HG02973 (cell line): ENCODE results near the gene AKR1B1.

Source experiments
- ATAC-seq: cut with Tn5 transposase; IDR thresholded peaks from one replicate; pipeline ENCODE4 v1.9.1; 2021; ENCODE audit warnings: moderate library complexity; ENCODE audit not compliant: unreplicated experiment

AKR1B1 gene

DNA sequence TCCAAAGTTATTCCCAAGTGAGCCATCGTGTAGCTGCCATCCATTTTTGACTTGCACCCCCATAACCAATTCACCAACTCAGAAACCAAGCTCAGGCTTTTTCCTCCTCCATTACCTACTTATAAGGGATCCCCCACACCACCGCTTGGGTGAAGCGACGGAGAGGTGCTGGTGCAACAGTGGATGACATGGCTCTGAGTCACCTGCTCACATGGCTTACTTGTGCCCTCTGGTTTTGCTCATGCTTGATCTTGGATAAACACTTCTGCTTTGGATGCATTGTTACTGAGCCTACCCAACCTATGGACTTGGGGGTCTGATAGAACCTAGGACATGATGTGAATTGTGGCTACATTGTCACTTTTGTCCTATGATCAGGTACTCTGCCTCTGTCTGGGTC, 12.0 kb upstream of the AKR1B1 start:
- no peak for ATAC-seq

DNA sequence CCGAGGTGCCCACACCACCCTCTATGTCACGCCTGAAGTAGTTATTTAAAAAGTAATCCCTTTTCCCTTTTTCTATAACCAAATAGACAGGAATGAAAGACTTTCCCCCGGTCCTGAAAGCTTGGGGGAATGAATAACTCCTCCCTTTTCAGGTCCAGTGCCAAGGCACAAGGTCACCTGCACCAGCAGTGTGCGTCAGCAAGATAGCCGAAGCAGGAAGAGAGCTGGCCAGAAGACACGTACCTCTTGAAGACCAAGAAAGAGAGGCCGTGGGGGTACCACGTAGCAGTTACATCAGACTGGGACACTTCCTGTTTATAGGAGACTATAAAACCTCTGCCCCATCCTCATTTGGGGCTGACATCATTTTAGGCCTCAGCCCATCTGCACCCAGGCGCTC, 10.7 kb upstream of the AKR1B1 start:
- no peak for ATAC-seq

DNA sequence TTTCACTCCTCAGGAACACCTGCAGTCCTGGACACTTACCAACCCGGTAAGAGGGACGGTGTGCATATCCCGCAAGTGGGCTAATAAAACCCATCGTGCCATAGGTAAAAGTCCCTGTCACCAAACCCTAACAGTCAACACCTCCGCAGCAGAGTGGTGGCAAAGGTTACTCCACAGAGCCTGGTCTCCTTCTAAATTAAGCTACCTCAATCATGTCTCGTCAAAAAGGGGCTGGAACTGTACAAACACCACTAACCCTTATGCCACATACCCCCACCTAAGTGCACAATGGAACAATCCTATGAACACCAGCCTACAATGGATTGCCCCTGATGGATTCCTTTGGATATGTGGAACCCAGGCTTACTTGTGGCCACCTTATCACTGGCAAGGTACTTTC, 9.6 kb upstream of the AKR1B1 start:
- no peak for ATAC-seq

DNA sequence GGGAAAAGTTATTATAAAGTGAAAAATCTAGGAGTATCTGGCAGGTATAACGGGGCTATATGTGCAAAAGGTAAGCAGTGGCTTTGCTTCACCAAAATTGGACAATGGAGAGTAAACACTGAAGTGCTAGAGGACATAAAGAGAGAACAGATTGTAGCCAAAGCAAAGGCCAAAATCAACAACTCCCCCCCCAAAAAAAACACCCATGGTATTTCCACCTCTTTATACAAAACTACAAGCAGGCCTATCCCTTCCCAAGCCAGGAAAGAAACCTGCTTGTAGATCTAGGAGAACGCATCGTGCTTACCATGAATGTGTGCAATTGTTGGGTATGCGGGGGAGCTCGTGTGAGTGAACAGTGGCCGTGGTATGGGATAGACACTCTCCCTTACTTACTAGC, 9.2 kb upstream of the AKR1B1 start:
- ATAC-seq: no peak

DNA sequence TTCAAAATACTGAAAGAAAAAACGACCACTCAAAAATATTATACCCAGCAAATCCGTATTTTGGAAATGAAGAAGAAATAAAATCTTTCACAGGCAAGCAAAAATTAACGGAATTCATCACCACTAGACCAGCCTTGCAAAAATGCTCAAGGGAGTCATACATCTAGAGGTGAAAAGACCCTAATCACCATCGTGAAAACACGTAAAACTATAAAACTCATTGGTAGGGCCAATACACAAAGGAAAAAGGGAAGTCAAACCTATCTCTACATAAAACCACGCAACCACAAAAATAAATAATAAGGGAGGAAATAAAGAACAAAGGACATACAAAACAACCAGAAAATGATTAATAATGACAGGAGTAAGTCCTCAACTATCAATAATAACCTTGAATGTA, 6.6 kb upstream of the AKR1B1 start:
- no peak for ATAC-seq

DNA sequence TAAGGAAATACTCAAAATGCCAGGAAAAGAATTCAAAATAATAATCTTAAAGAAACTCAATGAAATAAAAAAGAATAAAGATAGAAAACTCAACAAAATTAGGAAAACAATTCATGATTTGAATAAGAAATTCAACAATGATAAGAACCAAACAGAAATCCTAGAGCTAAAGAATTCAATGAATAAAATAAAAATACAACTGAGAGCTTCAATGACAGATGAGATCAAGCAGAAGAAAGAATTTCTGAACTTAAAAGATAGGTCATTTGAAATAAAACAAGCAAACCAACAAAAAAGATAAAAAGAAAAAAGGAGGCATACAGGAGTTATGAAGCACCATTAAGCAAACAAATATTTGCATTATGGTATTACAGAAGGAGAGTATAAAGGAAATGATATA, 5.6 kb upstream of the AKR1B1 start:
- no peak for ATAC-seq

DNA sequence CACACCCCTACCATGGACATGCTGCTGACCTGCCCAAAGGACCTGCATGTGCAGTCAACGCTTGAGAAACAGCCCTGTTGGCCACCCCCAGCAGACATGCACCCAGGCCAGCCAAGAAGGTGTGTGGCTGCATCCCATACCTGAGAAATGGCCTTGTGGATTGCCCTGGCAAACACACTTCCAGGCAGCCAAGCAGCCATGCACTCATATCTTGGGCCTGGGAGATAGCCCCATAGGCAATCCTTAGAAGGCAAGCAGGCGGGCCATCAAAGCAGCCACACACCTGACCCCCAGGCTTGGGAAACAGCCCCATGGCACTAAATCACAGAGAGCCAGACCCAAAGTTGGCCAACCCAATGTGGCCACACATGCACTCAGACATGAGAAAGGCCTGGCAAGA, 4.9 kb upstream of the AKR1B1 start:
- ATAC-seq: no peak

DNA sequence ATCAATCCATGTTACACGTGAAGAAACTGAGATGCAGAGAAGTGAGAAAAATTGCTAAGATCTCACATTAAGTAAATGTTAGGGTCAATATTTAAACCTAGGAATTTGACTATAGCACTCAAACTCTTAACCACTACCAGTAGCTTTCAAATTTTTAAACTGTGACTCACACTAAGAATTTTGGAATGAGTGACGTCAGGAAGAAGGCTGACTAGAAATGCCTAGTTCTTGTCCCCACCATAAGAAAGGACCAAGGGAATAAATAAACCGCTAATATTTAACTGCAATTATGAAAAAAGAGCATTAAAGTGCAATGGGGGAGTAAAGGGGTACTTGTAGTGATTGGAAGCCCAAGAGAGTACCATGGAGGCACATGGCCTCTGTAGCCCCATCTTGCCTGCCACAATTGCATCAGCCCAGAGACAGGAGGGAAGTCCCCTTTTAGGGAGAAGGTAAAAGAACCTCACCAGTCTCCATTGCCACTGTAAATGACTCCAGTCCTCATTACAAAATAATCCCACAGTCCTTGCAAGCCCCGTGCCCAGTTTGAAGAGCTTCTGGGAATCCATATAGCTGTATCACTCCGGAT, 3.5 kb upstream of the AKR1B1 start:
- ATAC-seq: no peak

DNA sequence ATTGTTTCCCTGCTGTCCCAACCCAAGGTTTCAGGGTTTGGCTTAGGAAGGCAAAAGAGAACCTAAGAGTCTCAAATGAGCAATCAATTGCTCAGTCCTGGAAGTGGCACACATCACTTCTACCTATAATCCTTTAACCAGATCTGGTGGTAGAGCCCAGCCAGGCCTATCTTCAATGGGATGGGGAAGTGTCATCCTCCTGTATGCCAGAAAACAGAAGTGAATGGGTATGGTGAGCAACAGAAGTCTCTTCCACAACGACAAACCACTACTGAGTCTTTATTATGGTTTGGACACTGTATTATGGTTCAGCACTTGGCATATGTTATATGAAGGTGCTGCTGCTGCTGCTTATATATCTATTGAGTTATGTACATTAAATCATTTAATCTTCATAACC, 3.0 kb upstream of the AKR1B1 start:
- no peak for ATAC-seq

DNA sequence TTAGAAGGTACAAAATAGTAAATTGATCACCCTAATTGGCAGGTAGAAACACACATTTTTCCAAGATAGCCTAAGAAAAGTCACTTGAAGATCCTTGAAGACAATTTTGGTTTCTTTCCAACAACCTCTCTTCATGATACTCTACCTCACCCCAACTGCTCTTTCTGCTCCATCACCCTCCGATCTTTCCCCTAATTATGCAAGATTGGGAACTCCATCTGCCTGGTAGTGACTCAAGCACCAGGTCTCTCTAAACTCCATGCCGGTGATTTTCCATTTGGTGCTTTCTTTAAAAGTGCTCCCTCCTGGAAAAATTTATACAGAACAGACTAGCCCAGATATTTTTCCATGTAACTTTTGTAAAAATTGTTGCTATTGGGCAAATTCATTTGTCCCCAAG, 1.1 kb upstream of the AKR1B1 start:
- ATAC-seq: no peak

DNA sequence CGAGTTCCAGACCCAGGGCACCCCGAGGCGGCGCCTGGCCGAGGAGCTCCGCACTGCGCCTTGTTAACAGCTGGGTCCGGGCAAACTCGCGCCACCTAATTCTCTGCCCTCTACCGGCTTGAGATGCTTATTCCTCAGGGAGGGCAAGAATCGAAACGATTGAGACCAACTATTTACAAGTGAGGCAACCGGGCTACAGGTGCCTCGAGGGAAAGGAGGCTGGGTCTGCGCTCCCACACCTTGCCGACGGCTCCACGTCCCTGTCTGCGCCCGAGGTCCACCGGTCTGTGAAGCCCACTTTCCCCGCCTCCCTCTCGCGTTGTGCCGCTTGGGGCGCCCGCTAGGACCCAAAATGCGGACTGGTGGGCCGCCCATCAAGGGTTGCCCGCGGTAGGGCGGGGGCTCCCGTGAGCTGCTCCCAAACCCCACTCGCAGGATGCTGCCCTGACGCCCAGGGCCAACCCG, 527 bp downstream of the AKR1B1 start:
- ATAC-seq: peak; percentile 47

DNA sequence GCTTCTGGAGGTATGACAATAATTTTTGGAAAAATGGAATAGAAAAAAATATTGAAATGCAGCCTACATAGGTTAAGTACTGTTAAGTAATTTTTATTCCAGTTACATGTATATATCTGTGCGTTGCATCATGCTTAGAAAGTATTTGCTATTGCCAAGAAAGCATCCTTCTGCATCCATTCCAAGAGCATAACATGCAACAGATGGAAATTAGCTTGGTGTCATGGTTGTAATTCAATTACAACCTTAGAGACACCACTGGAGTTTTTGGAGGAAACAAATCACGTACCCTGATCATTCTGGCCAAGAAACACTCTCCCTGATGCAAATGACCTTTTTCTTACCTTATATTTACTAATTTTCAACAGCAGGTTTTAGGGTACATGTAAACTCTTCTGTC, 1.7 kb downstream of the AKR1B1 start:
- ATAC-seq: no peak

DNA sequence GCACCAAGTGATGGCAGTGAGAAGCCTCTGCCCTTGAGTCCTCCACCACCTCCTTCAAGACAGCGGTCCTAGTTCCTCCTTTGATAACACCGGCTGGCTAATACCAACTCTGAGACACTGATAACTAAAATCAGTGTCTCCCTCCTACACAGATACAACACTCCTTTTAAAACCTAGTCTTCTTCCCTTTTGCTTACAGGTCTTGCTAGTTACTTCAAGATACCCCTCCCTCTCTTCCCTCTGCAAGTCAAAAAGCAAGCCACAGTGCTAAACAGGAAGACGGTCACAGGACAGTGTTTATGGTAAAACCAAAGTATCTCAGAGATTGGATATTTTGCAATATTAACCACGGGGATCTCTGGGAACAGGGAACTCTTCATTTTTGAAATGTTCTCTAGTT, 4.6 kb downstream of the AKR1B1 start:
- no peak for ATAC-seq

DNA sequence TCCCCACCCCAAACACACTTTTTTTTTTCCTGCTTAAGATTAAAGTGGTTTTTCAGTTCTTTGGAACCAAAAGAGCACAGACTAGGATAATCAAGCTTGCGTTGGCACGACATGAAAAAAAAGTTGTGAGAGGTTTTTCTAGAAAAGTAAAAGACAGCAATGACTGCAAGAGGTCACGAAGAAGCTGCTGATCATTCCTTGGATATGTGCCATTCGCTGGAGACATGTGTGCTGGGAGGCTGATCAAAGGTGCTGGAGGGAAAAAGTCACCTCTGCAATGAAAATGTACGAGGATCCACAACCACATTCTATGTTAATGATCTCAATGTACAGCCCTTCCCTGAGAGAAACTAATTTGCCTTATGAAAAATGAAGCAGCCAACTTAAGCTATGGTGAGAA, 5.4 kb downstream of the AKR1B1 start:
- no peak for ATAC-seq

DNA sequence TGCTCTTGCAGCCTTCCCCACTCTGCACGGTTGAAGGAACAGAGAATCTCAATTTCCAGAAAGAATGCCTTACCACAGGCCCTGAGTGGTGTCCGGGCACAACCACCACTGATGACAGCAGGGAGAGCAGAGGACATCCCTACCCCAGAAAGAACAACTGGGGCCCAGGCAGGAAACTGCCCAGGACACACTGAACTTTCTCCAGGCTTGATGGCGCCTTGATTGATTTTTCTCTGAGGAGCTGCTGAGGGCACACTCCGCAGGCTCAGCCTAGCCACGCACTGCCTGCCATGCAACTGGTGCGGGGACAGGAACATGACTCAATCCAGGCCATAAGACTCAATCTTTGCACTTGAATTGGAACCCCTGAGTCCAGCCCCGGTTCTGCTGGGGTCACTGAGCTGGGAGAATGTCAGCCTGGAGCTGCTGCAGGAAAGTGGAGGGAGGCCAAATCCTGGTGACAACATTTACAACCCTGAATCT, 5.9 kb downstream of the AKR1B1 start:
- ATAC-seq: no peak

DNA sequence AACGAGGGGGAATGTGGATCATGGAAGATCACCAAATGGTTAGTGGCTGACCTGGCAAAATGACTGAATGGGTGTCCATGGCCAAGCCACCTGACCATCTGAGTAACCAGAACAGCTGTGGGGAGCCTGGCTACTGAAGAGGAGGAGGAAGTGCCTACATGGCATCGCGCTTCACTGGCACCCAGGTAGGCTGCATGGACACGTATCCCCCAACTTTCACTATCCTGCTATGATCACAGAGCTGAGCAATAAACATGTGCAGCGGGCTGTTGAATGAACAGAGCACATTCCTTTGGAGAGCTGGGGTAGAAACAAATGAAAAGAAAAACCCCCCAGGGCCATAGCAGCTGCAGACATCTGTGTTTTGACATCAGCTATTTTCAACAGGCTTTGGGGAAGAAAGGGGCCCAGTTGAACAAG, 6.5 kb downstream of the AKR1B1 start:
- ATAC-seq: no peak

DNA sequence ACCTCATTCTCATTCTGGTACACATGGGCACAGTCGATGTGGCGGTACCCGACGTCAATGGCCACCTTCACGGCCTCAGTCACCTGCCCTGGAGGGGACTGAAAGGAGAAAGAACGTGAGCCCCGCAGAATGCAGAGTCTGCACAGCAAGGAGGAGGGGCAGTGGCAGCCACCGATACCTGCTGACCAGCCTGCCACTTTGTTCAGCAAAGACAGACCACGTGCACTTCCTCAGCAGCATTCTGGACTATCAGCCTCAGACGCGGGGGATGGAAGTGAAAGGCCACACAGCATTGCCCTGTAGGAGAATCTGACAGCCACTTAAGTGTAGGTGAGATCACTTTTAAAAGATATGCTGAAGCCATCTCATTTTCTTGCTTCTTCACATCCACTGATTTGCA, 7.2 kb downstream of the AKR1B1 start:
- no peak for ATAC-seq

DNA sequence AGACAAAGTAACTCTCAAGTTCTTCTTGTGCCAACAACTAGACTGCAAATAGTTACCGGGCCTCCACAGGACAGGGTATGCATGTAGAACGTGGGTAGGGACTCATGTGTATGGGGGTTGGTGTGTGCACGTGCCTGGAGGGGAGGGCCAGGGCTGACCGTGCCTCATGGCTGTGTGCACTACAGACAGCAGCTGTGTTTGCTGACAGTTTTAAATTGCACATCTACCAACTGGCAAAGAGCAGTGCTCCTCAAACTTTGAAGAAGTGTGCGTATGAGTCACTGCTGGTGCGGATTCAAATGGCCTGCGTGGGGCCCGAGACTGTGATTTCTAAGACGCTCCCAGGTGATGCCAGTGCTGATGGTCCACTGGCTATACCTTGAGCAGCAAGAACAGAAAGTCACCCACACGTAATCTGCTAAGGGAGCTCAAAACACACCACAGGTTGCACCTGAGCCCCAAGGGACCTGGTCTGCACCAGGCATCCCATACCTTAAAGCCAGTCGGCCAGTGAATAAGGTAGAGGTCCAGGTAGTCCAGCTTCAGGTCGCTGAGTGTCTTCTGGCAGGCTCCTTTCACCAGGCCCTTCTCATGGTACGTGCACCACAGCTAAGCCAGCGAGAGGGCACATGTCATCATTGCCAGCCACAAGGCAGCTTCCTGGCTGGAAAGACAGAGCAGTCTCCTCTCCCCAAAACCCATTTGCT, 8.5 kb downstream of the AKR1B1 start:
- no peak for ATAC-seq

DNA sequence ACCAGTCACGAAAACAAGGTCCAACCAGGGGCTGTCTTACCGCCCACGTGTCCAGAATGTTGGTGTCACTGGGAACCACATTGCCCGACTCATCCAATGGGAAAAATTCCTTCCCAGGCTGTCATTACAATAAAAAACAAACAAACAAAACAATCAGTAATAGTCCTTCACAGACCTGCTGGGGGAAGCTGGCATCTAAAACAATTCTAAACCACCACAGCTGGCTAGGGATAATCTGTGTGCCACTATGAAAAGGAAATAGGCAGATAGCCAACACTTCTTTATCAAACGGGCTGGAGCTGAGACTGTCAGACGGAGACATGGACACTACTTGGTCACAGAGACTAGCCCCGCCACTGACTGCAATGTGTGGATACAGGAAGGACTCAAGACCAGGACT, 9.2 kb downstream of the AKR1B1 start:
- no peak for ATAC-seq

DNA sequence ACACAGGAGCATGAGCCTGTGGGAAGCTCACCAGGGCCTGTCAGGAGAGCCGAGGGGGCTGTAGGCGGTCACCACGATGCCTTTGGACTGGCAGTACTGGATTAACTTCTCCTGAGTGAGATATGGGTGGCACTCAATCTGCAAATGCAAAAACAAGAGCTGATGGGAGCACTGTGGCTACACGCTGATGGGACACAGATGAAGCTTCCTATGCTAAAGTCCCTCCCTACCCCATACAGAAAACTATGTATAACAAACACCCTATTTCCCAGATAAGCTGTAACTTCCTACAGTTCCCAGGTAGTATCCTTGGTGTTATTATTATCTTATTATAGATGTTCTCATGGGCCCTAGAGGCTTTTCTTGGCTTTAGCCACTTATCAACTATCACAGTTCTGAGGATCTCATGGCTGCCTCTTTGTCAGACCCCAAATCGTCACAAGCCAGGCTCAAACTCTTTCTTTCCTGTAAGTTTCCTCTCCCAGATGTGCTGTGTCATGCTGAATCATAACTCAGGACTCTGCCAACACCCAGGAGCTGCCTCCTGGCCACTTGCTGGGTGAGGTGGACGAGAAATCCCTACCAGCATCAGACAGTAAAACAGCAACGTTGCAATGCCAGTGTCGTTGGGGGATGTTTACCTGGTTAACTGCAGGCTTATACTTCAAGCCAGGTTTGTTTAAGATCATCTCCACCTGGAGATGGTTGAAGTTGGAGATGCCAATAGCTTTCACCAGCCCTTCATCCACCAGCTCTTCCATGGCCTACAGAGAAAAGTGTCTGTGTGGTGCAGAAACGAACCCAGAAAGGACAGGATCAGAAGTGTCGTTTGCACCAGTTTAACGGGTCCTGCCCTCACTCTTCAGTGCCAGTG, 10.3 kb downstream of the AKR1B1 start:
- ATAC-seq: no peak

DNA sequence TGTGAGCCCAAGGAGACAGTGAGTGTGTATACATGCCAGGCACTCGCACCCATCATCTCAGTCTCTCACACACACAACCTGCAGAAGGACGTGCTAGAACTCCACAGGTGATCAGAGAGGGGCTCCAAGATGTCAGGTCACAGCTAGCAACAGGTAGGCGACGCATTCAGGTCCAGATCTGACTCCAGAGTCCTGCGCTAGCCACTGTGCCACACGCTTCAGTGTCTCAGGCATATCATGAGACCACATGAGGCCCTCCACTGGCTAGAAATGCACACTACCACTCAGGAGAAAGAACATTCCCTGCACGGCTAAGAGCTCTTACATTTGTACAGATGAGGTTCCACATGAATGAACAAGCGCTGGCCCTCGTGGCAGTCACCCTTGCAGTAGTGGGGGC, 11.5 kb downstream of the AKR1B1 start:
- no peak for ATAC-seq

DNA sequence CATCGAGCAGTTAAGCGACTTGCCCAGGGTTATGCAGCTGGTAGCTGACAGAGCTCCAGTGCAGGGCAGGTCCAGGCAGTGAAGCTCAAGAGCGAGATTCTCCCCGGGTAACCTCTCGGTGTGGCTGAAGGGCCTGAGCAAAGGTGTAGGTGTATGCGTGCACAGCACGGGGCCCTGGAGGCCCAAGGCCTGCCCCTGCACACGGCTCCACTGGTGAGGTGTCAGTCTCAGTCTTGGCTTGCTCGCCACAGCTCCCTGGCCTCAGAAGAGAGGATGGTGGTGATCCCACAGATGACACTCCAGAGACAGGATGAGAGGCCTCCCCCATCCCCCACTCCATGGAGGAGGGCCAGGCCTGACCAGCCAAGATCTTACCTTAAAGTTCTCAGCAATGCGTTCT, 12.0 kb downstream of the AKR1B1 start:
- ATAC-seq: no peak
